HEK293 (cell line): ENCODE results near the gene SLIT1.

Experiments used
- CTCF ChIA-PET: fragments of 350-600 bp; formaldehyde crosslinking; extraction: SDS; loops from one replicate; lab custom pipeline; 2021; ENCODE audit warnings: antibody characterized with exemption; lab: Yijun Ruan, JAX
- POLR2A ChIA-PET: fragments of 300-600 bp; formaldehyde crosslinking; extraction: SDS; loops from one replicate; lab custom pipeline; 2020; ENCODE audit warnings: antibody characterized with exemption, inconsistent platforms; lab: Yijun Ruan, JAX
- H3K27ac ChIP-seq: fragments of 200-500 bp; sonication (Bioruptor generic); 2 replicates; pipeline ENCODE4 v1.5.1; 2014; ENCODE audit warnings: low read depth, low read length, control low read depth, inconsistent platforms; ENCODE audit errors: extremely low read depth
- H3K36me3 ChIP-seq, 2 experiments: fragments of 200-500 bp in 1 of 2; sonication (Bioruptor generic) in 1 of 2; 1 replicate in 1 of 2; 2 replicates in 1 of 2; pipeline ENCODE4 v1.5.1; 2014 to 2017; ENCODE audit warnings: inconsistent platforms in 2 of 2, low read length in 2 of 2; ENCODE audit not compliant: control insufficient read depth in 2 of 2, insufficient read depth in 1 of 2
- H3K4me1 ChIP-seq: fragments of 200-500 bp; sonication (Bioruptor generic); 2 replicates; pipeline ENCODE4 v1.5.1; 2014; ENCODE audit warnings: mild to moderate bottlenecking, low read length, inconsistent platforms; ENCODE audit not compliant: control insufficient read depth, insufficient read depth
- H3K4me3 ChIP-seq: 2 replicates; pipeline ENCODE4 v1.5.1; 2011; ENCODE audit warnings: low read depth, mild to moderate bottlenecking, control low read depth, low read length, moderate library complexity
- H3K9me3 ChIP-seq: fragments of 200-500 bp; sonication (Bioruptor generic); 2 replicates; pipeline ENCODE4 v1.5.1; 2014; ENCODE audit warnings: low read depth, low read length, inconsistent platforms; ENCODE audit not compliant: control insufficient read depth, insufficient read depth
- EGR2 ChIP-seq: fragments of 450-650 bp; formaldehyde crosslinking; IDR thresholded peaks from 2 replicates; pipeline ENCODE4 v1.5.1; 2016; ENCODE audit warnings: low read depth, missing biosample characterization, missing genetic modification characterization
- GLIS1 ChIP-seq: fragments of 450-650 bp; formaldehyde crosslinking; IDR thresholded peaks from 2 replicates; pipeline ENCODE4 v1.5.1; 2016; ENCODE audit warnings: missing biosample characterization, missing genetic modification characterization
- GLIS2 ChIP-seq: fragments of 450-650 bp; formaldehyde crosslinking; IDR thresholded peaks from 2 replicates; pipeline ENCODE4 v1.5.1; 2016; ENCODE audit warnings: missing biosample characterization, missing genetic modification characterization
- KLF16 ChIP-seq: fragments of 450-650 bp; formaldehyde crosslinking; IDR thresholded peaks from 2 replicates; pipeline ENCODE4 v1.5.1; 2017; ENCODE audit warnings: missing biosample characterization, missing genetic modification characterization
- KLF17 ChIP-seq: fragments of 450-650 bp; formaldehyde crosslinking; IDR thresholded peaks from 2 replicates; pipeline ENCODE4 v1.5.1; 2016; ENCODE audit warnings: missing biosample characterization, missing genetic modification characterization
- KLF7 ChIP-seq: fragments of 450-650 bp; formaldehyde crosslinking; IDR thresholded peaks from 2 replicates; pipeline ENCODE4 v1.5.1; 2016; ENCODE audit warnings: missing biosample characterization, missing genetic modification characterization, borderline replicate concordance
- MEIS1 ChIP-seq: sonication (generic); formaldehyde crosslinking; IDR thresholded peaks from 2 replicates; pipeline ENCODE4 v1.8.1; 2022; ENCODE audit warnings: missing genetic modification reagents, mild to moderate bottlenecking, borderline replicate concordance
- PATZ1 ChIP-seq: fragments of 450-650 bp; formaldehyde crosslinking; IDR thresholded peaks from 2 replicates; pipeline ENCODE4 v1.5.1; 2016; ENCODE audit warnings: missing biosample characterization, missing genetic modification characterization
- PRDM1 ChIP-seq: fragments of 450-650 bp; formaldehyde crosslinking; IDR thresholded peaks from 2 replicates; pipeline ENCODE4; 2016; ENCODE audit warnings: missing biosample characterization, missing genetic modification characterization
- SCRT2 ChIP-seq: fragments of 450-650 bp; formaldehyde crosslinking; IDR thresholded peaks from 2 replicates; pipeline ENCODE4 v1.5.1; 2016; ENCODE audit warnings: missing biosample characterization, missing genetic modification characterization
- ZBTB44 ChIP-seq: fragments of 450-650 bp; IDR thresholded peaks from 2 replicates; pipeline ENCODE4 v1.5.1; 2018; ENCODE audit warnings: missing biosample characterization, mild to moderate bottlenecking, missing genetic modification characterization
- ZBTB8A ChIP-seq: fragments of 450-650 bp; formaldehyde crosslinking; IDR thresholded peaks from 2 replicates; pipeline ENCODE4 v1.5.1; 2016; ENCODE audit warnings: missing biosample characterization, missing genetic modification characterization
- ZFHX2 ChIP-seq: fragments of 450-650 bp; formaldehyde crosslinking; conservative IDR thresholded peaks from 2 replicates; pipeline ENCODE4 v1.5.1; 2016; ENCODE audit warnings: missing biosample characterization, missing genetic modification characterization
- ZNF155 ChIP-seq: fragments of 450-650 bp; formaldehyde crosslinking; IDR thresholded peaks from 2 replicates; pipeline ENCODE4 v1.5.1; 2016; ENCODE audit warnings: missing biosample characterization, missing genetic modification characterization
- ZNF19 ChIP-seq: fragments of 450-650 bp; formaldehyde crosslinking; IDR thresholded peaks from 2 replicates; pipeline ENCODE4; 2016; ENCODE audit warnings: missing biosample characterization, missing genetic modification characterization, low read depth
- ZNF239 ChIP-seq: fragments of 450-650 bp; formaldehyde crosslinking; IDR thresholded peaks from 2 replicates; pipeline ENCODE4 v1.5.1; 2016; ENCODE audit warnings: missing biosample characterization, missing genetic modification characterization
- ZNF274 ChIP-seq, 2 experiments: fragments of 200-500 bp in 1 of 2; fragments of 450-650 bp in 1 of 2; sonication (Bioruptor generic) in 1 of 2; formaldehyde crosslinking in 1 of 2; IDR thresholded peaks; 2 replicates each; pipeline versions ENCODE4 v1.5.1 to v1.6.1; 2014 to 2016; ENCODE audit warnings: borderline replicate concordance in 1 of 2, inconsistent platforms in 1 of 2, low read length in 1 of 2, missing biosample characterization in 1 of 2, missing genetic modification characterization in 1 of 2
- ZNF302 ChIP-seq: fragments of 450-650 bp; formaldehyde crosslinking; IDR thresholded peaks from 2 replicates; pipeline ENCODE4 v1.5.1; 2016; ENCODE audit warnings: missing biosample characterization, missing genetic modification characterization, low read depth
- ZNF354C ChIP-seq: fragments of 450-650 bp; formaldehyde crosslinking; IDR thresholded peaks from 2 replicates; pipeline ENCODE4 v1.5.1; 2016; ENCODE audit warnings: missing biosample characterization, missing genetic modification characterization, low read depth, borderline replicate concordance
- ZNF366 ChIP-seq: fragments of 450-650 bp; formaldehyde crosslinking; conservative IDR thresholded peaks from 2 replicates; pipeline ENCODE4 v1.5.1; 2016; ENCODE audit warnings: missing biosample characterization, missing genetic modification characterization
- ZNF449 ChIP-seq: fragments of 450-650 bp; formaldehyde crosslinking; IDR thresholded peaks from 2 replicates; pipeline ENCODE4 v1.5.1; 2017; ENCODE audit warnings: missing biosample characterization, mild to moderate bottlenecking, missing genetic modification characterization, moderate library complexity
- ZNF48 ChIP-seq: fragments of 450-650 bp; formaldehyde crosslinking; IDR thresholded peaks from 2 replicates; pipeline ENCODE4 v1.5.1; 2016; ENCODE audit warnings: missing biosample characterization, missing genetic modification characterization
- ZNF514 ChIP-seq: fragments of 450-650 bp; formaldehyde crosslinking; IDR thresholded peaks from 2 replicates; pipeline ENCODE4 v1.5.1; 2016; ENCODE audit warnings: missing biosample characterization, missing genetic modification characterization

SLIT1 gene

GRCh38 chr10:97023401-97024167 lies 162.2 kb downstream of the SLIT1 start:
- Histone ChIP-seq H3K27ac (no peak overlapping the region), H3K4me1 (peaks cover 11% of the 10 kb centered on the region), H3K4me3 (no peak overlapping the region), H3K9me3 (no peaks in the 10 kb centered on the region), H3K36me3 (no peaks in the 10 kb centered on the region)
- CTCF ChIA-PET: interaction anchor here (0.8 to 6.5 kb wide), 4 partner anchors 9 to 187 kb away, joined by 3 to 73 read pairs (median 9); no protein-coding TSS in a partner anchor
- TF ChIP-seq EGR2 (tag by site-specific recombination) (0 out of 2 replicates have a peak, but pooled peaks have one; percentile 2), KLF17 (tag by site-specific recombination) (no peak), ZBTB44 (tag by site-specific recombination) (no peak), PATZ1 (tag by site-specific recombination) (0 out of 2 replicates have a peak, but pooled peaks have one; percentile 5), ZNF354C (no peak), ZNF239 (tag by site-specific recombination) (no peak), GLIS2 (tag by site-specific recombination) (no peak), ZNF155 (tag by site-specific recombination) (no peak), ZNF302 (tag by site-specific recombination) (no peak), SCRT2 (0 out of 2 replicates have a peak, but pooled peaks have one; percentile 34), ZNF366 (tag by site-specific recombination) (peak; percentile 82), ZNF514 (tag by site-specific recombination) (no peak), ZFHX2 (tag by site-specific recombination) (no peak), ZNF19 (no peak), PRDM1 (tag by site-specific recombination) (0 out of 2 replicates have a peak, but pooled peaks have one; percentile 57), KLF7 (tag by site-specific recombination) (no peak)
- POLR2A ChIA-PET: no interaction called here

GRCh38 chr10:97022616-97023015 lies 163.1 kb downstream of the SLIT1 start:
- CTCF ChIA-PET: interaction anchor here (1.0 kb wide), 1 partner anchor 15 kb away, joined by 3 read pairs; no protein-coding TSS in a partner anchor
- POLR2A ChIA-PET: no interaction called here
- H3K27ac ChIP-seq: no peak overlapping the region
- no peaks in the 10 kb centered on the region for H3K36me3 ChIP-seq
- H3K4me3 ChIP-seq: no peak overlapping the region
- peaks cover 11% of the 10 kb centered on the region for H3K4me1 ChIP-seq
- H3K9me3 ChIP-seq: no peaks in the 10 kb centered on the region
- TF ChIP-seq ZBTB8A (tag by site-specific recombination): no peak
- no peak for TF ChIP-seq ZBTB44 (tag by site-specific recombination)
- TF ChIP-seq MEIS1 (CRISPR knock-in tag): no peak
- no peak for TF ChIP-seq ZNF449 (tag by site-specific recombination)
- TF ChIP-seq KLF16 (tag by site-specific recombination): no peak
- TF ChIP-seq GLIS1 (tag by site-specific recombination): no peak
- TF ChIP-seq ZNF274 (IDR thresholded peaks at IDR 0.05; ENCODE audit: low read length): no peak
- no peak for TF ChIP-seq ZNF274 (tag by site-specific recombination; IDR thresholded peaks at IDR 0.05; ENCODE audit: borderline replicate concordance)
- no peak for TF ChIP-seq PATZ1 (tag by site-specific recombination)
- TF ChIP-seq ZNF514 (tag by site-specific recombination): no peak
- TF ChIP-seq ZNF48 (tag by site-specific recombination): no peak
- no peak for TF ChIP-seq ZFHX2 (tag by site-specific recombination)
